D721Med (cell line): ENCODE results near the gene ONECUT2.
A peak's percentile ranks its signal among the peaks of the same experiment; 100 is the strongest.
"Not testable (repeated sequence)": the region's sequence is repeated elsewhere in the genome, so short reads cannot be mapped to it uniquely, and the experiment has no call there.

ENCODE experiments used
- DNase-seq: peaks from one replicate; pipeline ENCODE4 v3.0.0; 2011; ENCODE audit warnings: low spot score; ENCODE audit not compliant: insufficient read length
- FAIRE-seq: peaks from 2 replicates; lab custom pipeline; 2011; peaks lifted over from hg19 to GRCh38; lab: Jason Lieb, UNC
- CTCF ChIP-seq: IDR thresholded peaks from 2 replicates; pipeline ENCODE4 v1.5.1; 2012; ENCODE audit warnings: mild to moderate bottlenecking, control low read depth; ENCODE audit not compliant: insufficient read depth; ENCODE audit errors: missing control alignments

Gene ONECUT2

GRCh38 chr18:57434536-57435494 is at the start of gene ONECUT2:
Gene ONECUT2, plus strand, starts transcription at chr18:57435374. Its CDS starts 343 bp downstream, at chr18:57435717.
- FAIRE-seq (peak; percentile 91), DNase-seq (peak; percentile 100)
- TF ChIP-seq CTCF: no peak

GRCh38 chr18:57389271-57389670 is 45.9 kb upstream of the ONECUT2 start:
- no peak for TF ChIP-seq CTCF
- FAIRE-seq (no peak), DNase-seq (no peak)

- peak; percentile 11 for FAIRE-seq
- TF ChIP-seq CTCF: no peak
These were observed 45.1 kb upstream of the ONECUT2 start for GRCh38 chr18:57390044-57390443.

GRCh38 chr18:57394749-57395148 is 40.4 kb upstream of the ONECUT2 start:
- FAIRE-seq, DNase-seq: not testable (repeated sequence)

More at GRCh38 chr18:57390044-57390443, 45.1 kb upstream of the ONECUT2 start:
- no peak for DNase-seq

GRCh38 chr18:57396831-57397230 is 38.3 kb upstream of the ONECUT2 start:
- FAIRE-seq: peak; percentile 53
- DNase-seq: not testable (repeated sequence)

- DNase-seq: no peak
- peak; percentile 90 for FAIRE-seq
- TF ChIP-seq CTCF: no peak
These were observed 37.6 kb upstream of the ONECUT2 start for GRCh38 chr18:57397440-57398132.

- TF ChIP-seq CTCF: no peak
- FAIRE-seq (no peak), DNase-seq (no peak)
These were observed 30.8 kb upstream of the ONECUT2 start for GRCh38 chr18:57404345-57404744.

- DNase-seq: no peak
- no peak for TF ChIP-seq CTCF
- FAIRE-seq: peak; percentile 97
These were observed 25.5 kb upstream of the ONECUT2 start for GRCh38 chr18:57409650-57410049.
